HPDE6-E6E7 (cell line): Measurements from ENCODE around the gene SP8.

Experiments
- DNase-seq: peaks from one replicate; pipeline ENCODE4 v3.0.0; 2011; ENCODE audit warnings: missing footprints; ENCODE audit errors: extremely low spot score

The SP8 gene

GRCh38 chr7:20754001-20754400 lies 32.7 kb downstream of the SP8 start:
- no peak for DNase-seq

- DNase-seq = no peak
These were observed 36.8 kb downstream of the SP8 start for GRCh38 chr7:20749906-20750305.

GRCh38 chr7:20748853-20749252 lies 37.8 kb downstream of the SP8 start:
- no peak for DNase-seq

DNA sequence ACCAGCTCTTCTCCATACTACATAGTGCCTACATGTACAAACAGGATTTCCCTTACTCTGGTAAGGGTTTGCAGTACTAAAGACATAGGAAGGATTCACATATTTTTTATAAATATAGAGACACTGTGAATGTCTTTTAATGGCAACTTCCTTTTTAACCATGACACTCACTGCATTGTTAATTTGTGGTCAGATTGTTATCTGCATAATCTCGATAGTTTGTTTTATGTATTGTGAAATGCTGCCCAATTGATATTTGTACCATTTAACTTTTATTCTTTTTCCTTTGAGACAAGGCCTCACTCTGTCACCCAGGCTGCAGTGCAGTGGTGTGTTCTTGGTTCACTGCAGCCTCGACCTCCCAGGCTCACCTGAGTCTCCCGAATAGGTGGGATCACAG lies 39.7 kb downstream of the SP8 start:
- DNase-seq = no peak

GRCh38 chr7:20745702-20746101 lies 41.0 kb downstream of the SP8 start:
- DNase-seq = no peak

DNA sequence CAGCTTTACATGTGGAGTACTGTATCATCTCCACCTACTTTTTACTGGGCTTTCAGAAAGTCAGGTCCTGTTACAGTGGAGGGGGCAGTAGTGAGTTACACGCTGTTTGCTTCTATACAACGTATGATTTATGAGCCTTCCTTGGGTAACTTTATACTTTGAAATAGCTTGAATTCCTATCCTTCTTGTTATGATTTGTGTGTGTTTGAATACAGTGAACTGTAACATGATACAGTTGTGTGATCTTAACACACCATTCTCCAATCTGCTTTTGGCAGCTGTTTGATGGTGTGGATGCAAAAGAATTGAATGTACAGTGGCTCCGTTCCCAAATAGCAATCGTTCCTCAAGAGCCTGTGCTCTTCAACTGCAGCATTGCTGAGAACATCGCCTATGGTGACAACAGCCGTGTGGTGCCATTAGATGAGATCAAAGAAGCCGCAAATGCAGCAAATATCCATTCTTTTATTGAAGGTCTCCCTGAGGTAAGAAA lies 41.7 kb downstream of the SP8 start:
- no peak for DNase-seq

GRCh38 chr7:20742913-20743312 lies 43.8 kb downstream of the SP8 start:
- no peak for DNase-seq

DNA sequence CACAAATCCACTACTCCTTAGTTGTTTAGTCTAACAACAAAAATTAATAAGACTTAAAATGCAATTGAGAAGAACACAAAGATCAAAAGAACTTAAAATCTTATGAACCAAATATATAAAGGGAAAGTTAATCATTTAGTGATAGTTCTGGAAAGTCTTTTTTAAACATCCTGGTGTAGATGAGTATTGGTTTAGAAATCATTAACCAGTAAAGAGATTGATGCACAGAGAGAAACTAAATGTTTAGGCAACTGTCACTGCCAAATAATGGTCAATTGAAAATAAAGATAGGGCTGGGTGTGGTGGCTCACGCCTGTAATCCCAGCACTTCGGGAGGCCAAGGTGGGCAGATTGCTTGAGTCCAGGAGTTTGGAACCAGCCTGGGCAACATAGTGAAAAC lies 44.9 kb downstream of the SP8 start:
- DNase-seq = no peak

- DNase-seq = no peak
These were observed 47.9 kb downstream of the SP8 start for GRCh38 chr7:20738518-20739481.

DNA sequence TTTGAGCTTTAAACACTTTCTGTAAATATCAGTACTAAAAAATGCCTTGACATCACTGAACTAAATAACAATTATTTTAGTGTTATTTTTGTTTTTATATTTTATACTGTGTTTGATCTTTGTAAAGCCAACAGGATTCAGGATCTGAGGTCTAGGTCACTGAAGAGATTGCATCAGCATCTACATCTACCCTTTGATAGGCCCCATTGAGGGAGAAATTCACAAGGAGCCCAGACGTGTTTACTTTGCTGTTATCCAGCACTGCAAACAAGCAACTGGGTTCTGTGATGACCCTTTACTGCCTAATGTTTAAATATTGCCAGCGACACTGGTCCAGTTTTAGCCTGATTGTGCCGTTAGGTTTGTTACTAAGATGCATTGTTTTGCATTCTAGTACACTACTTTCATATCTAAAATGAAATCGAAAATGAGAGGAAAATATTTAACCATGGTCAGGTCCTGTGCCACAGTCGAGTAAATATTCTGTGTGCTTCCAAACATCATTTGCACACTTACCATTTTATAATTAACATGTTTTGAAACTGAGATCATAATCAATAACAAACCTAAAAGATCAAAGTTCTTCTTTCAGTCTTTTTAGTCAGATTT lies 48.7 kb downstream of the SP8 start:
- DNase-seq = no peak

- DNase-seq = no peak
These were observed 51.2 kb downstream of the SP8 start for GRCh38 chr7:20735346-20736065.
